ENCODE measurements around the gene YIPF2.

YIPF2 gene

DNA sequence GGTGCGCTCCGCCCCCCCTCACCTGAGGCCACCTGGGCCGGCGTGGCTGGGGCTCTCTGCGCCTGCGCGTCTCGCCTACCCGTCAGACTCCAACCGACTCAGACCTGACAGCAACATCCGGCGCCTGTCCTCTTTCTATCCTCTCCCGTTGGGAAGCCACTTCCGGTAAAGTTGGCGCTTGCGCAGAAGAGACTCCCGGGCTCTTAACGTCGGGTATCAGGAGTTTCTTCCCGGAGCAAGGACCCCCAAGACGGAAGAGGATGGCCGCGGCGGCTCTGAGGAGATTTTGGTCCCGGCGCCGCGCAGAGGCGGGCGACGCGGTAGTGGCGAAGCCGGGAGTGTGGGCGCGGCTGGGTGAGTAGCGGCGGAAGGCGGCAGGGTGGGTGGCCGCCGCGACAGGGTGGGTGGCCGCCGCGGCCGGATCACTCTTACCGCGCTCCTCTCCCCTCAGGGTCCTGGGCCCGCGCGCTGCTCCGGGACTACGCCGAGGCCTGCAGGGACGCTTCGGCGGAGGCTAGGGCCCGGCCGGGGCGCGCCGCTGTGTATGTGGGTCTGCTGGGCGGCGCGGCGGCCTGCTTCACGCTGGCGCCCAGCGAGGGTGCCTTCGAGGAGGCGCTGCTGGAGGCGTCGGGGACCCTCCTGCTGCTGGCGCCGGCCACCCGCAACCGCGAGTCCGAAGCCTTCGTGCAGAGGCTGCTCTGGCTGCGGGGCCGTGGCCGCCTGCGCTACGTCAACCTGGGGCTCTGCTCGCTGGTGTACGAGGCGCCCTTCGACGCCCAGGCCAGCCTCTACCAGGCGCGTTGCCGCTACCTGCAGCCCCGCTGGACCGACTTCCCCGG lies at the start of gene YIPF2, which contains the start of gene TIMM29:
TSS of gene YIPF2 (minus strand) at position 77 of the 839 bp plus-strand sequence. CDS start 229 bp downstream, outside the sequence.
TSS of gene TIMM29 (plus strand) at position 249 of the 839 bp plus-strand sequence. CDS start at position 261, 12 bp downstream.
- ChIA-PET CTCF (no interaction called here), POLR2A (interaction anchor here (1.0 kb wide), 1 partner anchor 10 kb away, joined by 3 read pairs; no protein-coding TSS in a partner anchor)
- peak; percentile 98 for DNase-seq (ENCODE audit: extremely low spot score)
- TF ChIP-seq CTBP1 (IDR thresholded peaks at IDR 0.05; ENCODE audit: borderline replicate concordance) (peak; percentile 85), ELF4 (IDR thresholded peaks at IDR 0.05) (peak; percentile 76), NFRKB (IDR thresholded peaks at IDR 0.05) (peak; percentile 72), PKNOX1 (IDR thresholded peaks at IDR 0.05) (peak; percentile 87), HDGF (IDR thresholded peaks at IDR 0.05; ENCODE audit: borderline replicate concordance) (no peak), FOXK2 (IDR thresholded peaks at IDR 0.05) (peak; percentile 91), LEF1 (IDR thresholded peaks at IDR 0.05; ENCODE audit: borderline replicate concordance) (no peak)

GRCh38 chr19:10977742-10978092 lies 49.3 kb upstream of the YIPF2 start:
- no peak for DNase-seq (ENCODE audit: extremely low spot score)
- POLR2A ChIA-PET: interaction anchor here (1.0 kb wide), 1 partner anchor 19 kb away, joined by 3 read pairs; no protein-coding TSS in a partner anchor
- TF ChIP-seq L3MBTL2 (conservative IDR thresholded peaks at IDR 0.05) (no peak), FOXM1 (IDR thresholded peaks at IDR 0.05; ENCODE audit: borderline replicate concordance) (no peak), ELF4 (IDR thresholded peaks at IDR 0.05) (no peak), CTBP1 (IDR thresholded peaks at IDR 0.05; ENCODE audit: borderline replicate concordance) (no peak), SP1 (IDR thresholded peaks at IDR 0.05) (no peak), FOXA1 (IDR thresholded peaks at IDR 0.05) (no peak), ZNF384 (IDR thresholded peaks at IDR 0.05) (no peak), NFRKB (IDR thresholded peaks at IDR 0.05) (no peak), FOXK2 (IDR thresholded peaks at IDR 0.05) (no peak), SUZ12 (IDR thresholded peaks at IDR 0.05) (no peak), ARNT (IDR thresholded peaks at IDR 0.05) (no peak), LEF1 (IDR thresholded peaks at IDR 0.05; ENCODE audit: borderline replicate concordance) (no peak), BHLHE40 (IDR thresholded peaks at IDR 0.05; ENCODE audit: borderline replicate concordance) (no peak), PKNOX1 (IDR thresholded peaks at IDR 0.05) (no peak), HDGF (IDR thresholded peaks at IDR 0.05; ENCODE audit: borderline replicate concordance) (no peak), TARDBP (IDR thresholded peaks at IDR 0.05) (no peak)
- CTCF ChIA-PET: interaction anchor here (0.6 kb wide), 1 partner anchor 549 kb away, joined by 3 read pairs; no protein-coding TSS in a partner anchor

- POLR2A ChIA-PET: interaction anchor here (1.1 to 1.4 kb wide), 2 partner anchors 13 to 16 kb away, joined by 3 read pairs; partner anchors contain the start of gene SMARCA4
- DNase-seq (ENCODE audit: extremely low spot score): no peak
- CTCF ChIA-PET: interaction anchor here (0.5 to 0.6 kb wide), 2 partner anchors 95 to 113 kb away, joined by 3 read pairs; partner anchors contain the start of gene LDLR
- TF ChIP-seq FOXK2 (IDR thresholded peaks at IDR 0.05) (no peak), ZNF384 (IDR thresholded peaks at IDR 0.05) (0 out of 2 replicates have a peak, but pooled peaks have one; percentile 8)
These were observed 47.9 kb upstream of the YIPF2 start for GRCh38 chr19:10976131-10976892.

- POLR2A ChIA-PET: no interaction called here
- DNase-seq (ENCODE audit: extremely low spot score): no peak
- TF ChIP-seq SP1 (IDR thresholded peaks at IDR 0.05) (no peak), PKNOX1 (IDR thresholded peaks at IDR 0.05) (no peak), ZNF384 (IDR thresholded peaks at IDR 0.05) (no peak), HDGF (IDR thresholded peaks at IDR 0.05; ENCODE audit: borderline replicate concordance) (no peak), SUZ12 (IDR thresholded peaks at IDR 0.05) (no peak), ARNT (IDR thresholded peaks at IDR 0.05) (no peak), FOXA1 (IDR thresholded peaks at IDR 0.05) (no peak), BHLHE40 (IDR thresholded peaks at IDR 0.05; ENCODE audit: borderline replicate concordance) (no peak)
- CTCF ChIA-PET: interaction anchor here (0.6 kb wide), 1 partner anchor 114 kb away, joined by 3 read pairs; the partner anchor contains the start of gene LDLR
These were observed 47.1 kb upstream of the YIPF2 start for GRCh38 chr19:10975374-10976130.

DNA sequence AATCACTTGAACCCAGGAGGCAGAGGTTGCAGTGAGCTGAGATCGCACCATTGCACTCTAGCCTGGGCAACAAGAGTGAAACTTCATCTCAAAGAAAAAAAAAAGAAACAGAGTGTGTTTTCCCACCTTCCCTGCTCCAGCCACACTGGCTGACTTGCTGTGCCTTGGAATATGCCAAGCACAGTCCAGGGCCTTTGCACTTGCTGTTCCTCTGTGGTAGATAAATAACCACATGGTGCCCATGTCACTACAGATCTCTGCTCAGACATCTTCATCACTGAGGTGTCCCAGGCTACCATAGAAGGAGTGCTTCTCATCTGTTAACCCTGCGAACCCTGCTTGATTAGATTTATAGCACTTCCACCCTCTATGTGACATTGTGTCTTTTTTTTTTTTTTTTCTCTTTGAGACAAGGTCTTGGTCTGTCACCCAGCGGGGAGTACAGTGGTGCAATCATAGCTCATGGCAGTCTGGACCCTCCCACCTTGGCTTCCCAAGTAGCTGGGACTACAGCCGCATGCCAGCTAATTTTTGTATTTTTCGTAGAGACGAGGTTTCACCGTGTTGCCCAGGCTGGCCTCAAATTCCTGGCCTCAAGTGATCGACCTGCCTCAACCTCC lies 42.8 kb upstream of the YIPF2 start:
- CTCF ChIA-PET: interaction anchor here (0.7 kb wide), 1 partner anchor 15 kb away, joined by 3 read pairs; no protein-coding TSS in a partner anchor

More for the DNA sequence above, 42.8 kb upstream of the YIPF2 start:
- TF ChIP-seq SUZ12 (IDR thresholded peaks at IDR 0.05) (no peak), ZNF384 (IDR thresholded peaks at IDR 0.05) (peak; percentile 71), PKNOX1 (IDR thresholded peaks at IDR 0.05) (peak; percentile 38)
- POLR2A ChIA-PET: no interaction called here
- DNase-seq (ENCODE audit: extremely low spot score): no peak
